ENCODE results near the gene ABHD17A.

- TF ChIP-seq KDM1A (IDR thresholded peaks at IDR 0.05) (no peak), CTCF (IDR thresholded peaks at IDR 0.05 in 2 of 3, conservative IDR thresholded peaks at IDR 0.05 in 1 of 3; ENCODE audit: insufficient read depth in 2 of 3, low read depth in 1 of 3, low read length in 3 of 3) (no peak), ATF6 (CRISPR knock-in tag; IDR thresholded peaks at IDR 0.05) (no peak), CCAR2 (IDR thresholded peaks at IDR 0.05; ENCODE audit: low read depth, low read length) (no peak), CHD7 (IDR thresholded peaks at IDR 0.05; ENCODE audit: low read depth, low read length) (no peak)
Observed at GRCh38 chr19:1882786-1883692, 2.3 kb downstream of the ABHD17A start.

All from K562 (cell line).